Measurements from ENCODE around the gene CRB1. TPM values are rescaled to one million over a fixed set of nuclear protein-coding genes. Genes with fewer than 3 reads are reported as not detected.
A peak's percentile ranks its signal among the peaks of the same experiment; 100 is the strongest.

The CRB1 gene
- polyA plus RNA-seq, 1 donor from 2014 or later: 2.3 TPM

- TF ChIP-seq POLR2AphosphoS5 (IDR thresholded peaks at IDR 0.05) (no peak), CTCF (IDR thresholded peaks at IDR 0.05; ENCODE audit: poor library complexity, severe bottlenecking) (peak; percentile 70), RAD21 (conservative IDR thresholded peaks at IDR 0.05) (peak; percentile 62), SMC3 (conservative IDR thresholded peaks at IDR 0.05; ENCODE audit: poor library complexity) (peak; percentile 74), TAF1 (IDR thresholded peaks at IDR 0.05; ENCODE audit: low read depth) (no peak)
- H3K4me2 ChIP-seq (ENCODE audit: low read length): no peak overlapping the region
- no peak overlapping the region for H3K4me3 ChIP-seq (ENCODE audit: low read length)
- H3K9ac ChIP-seq (ENCODE audit: low read length): no peak overlapping the region
- H3K27me3 ChIP-seq (ENCODE audit: insufficient read depth, low read depth, low read length): no peaks in the 10 kb centered on the region
- H3K9me2 ChIP-seq (ENCODE audit: insufficient read depth, low read length): no peaks in the 10 kb centered on the region
- H3K79me2 ChIP-seq (replicated peaks; ENCODE audit: insufficient read depth, low read length): no peaks in the 10 kb centered on the region
- no peaks in the 10 kb centered on the region for H4K20me1 ChIP-seq (ENCODE audit: insufficient read depth)
- H3F3A ChIP-seq (ENCODE audit: insufficient read depth, low read length, poor library complexity, severe bottlenecking): no peaks in the 10 kb centered on the region
- H3K36me3 ChIP-seq (ENCODE audit: insufficient read depth, low read length): no peaks in the 10 kb centered on the region
- no peak overlapping the region for H3K27ac ChIP-seq (ENCODE audit: low read length)
- no peaks in the 10 kb centered on the region for H3K9me3 ChIP-seq (ENCODE audit: low read length)
- no peak overlapping the region for H2AFZ ChIP-seq (ENCODE audit: low read depth, low read length)
These were observed 253.2 kb downstream of the CRB1 start for GRCh38 chr1:197521118-197521739.

GRCh38 chr1:197526736-197527371 lies 258.8 kb downstream of the CRB1 start:
- no peaks in the 10 kb centered on the region for H3F3A ChIP-seq (ENCODE audit: insufficient read depth, low read length, poor library complexity, severe bottlenecking)
- no peaks in the 10 kb centered on the region for H3K36me3 ChIP-seq (ENCODE audit: insufficient read depth, low read length)
- no peaks in the 10 kb centered on the region for H3K27me3 ChIP-seq (ENCODE audit: insufficient read depth, low read depth, low read length)
- peak; percentile 67 for TF ChIP-seq CTCF (IDR thresholded peaks at IDR 0.05; ENCODE audit: poor library complexity, severe bottlenecking)
- TF ChIP-seq POLR2AphosphoS5 (IDR thresholded peaks at IDR 0.05): no peak
- peak; percentile 68 for TF ChIP-seq SMC3 (conservative IDR thresholded peaks at IDR 0.05; ENCODE audit: poor library complexity)
- no peak for TF ChIP-seq EP300 (conservative IDR thresholded peaks at IDR 0.05; ENCODE audit: poor library complexity, severe bottlenecking)
- no peak for TF ChIP-seq REST (IDR thresholded peaks at IDR 0.05; ENCODE audit: borderline replicate concordance)
- TF ChIP-seq RAD21 (conservative IDR thresholded peaks at IDR 0.05): peak; percentile 70
- no peaks in the 10 kb centered on the region for H3K79me2 ChIP-seq (replicated peaks; ENCODE audit: insufficient read depth, low read length)
- no peaks in the 10 kb centered on the region for H3K9me3 ChIP-seq (ENCODE audit: low read length)
- H4K20me1 ChIP-seq (ENCODE audit: insufficient read depth): no peaks in the 10 kb centered on the region
- H3K4me3 ChIP-seq (ENCODE audit: low read length): no peak overlapping the region
- H2AFZ ChIP-seq (ENCODE audit: low read depth, low read length): no peak overlapping the region
- H3K9ac ChIP-seq (ENCODE audit: low read length): no peak overlapping the region
- H3K4me2 ChIP-seq (ENCODE audit: low read length): no peak overlapping the region
- H3K27ac ChIP-seq (ENCODE audit: low read length): no peak overlapping the region
- no peaks in the 10 kb centered on the region for H3K9me2 ChIP-seq (ENCODE audit: insufficient read depth, low read length)

Small RNA genes lying within 50 kb of the gene (small RNA-seq; reads per million reads assigned to genes)
- 0 reads per million in 3 experiments for gene MRPS21P3

Other genes with a start within 250 kb of the CRB1 start
- not detected in 2 replicates for gene F13B, start 201.0 kb upstream of the CRB1 start, polyA plus RNA-seq
- gene ASPM, start 121.6 kb upstream of the CRB1 start, polyA plus RNA-seq: 0.87 and 1.0 TPM in 2 replicates
- 22.7 and 25.5 TPM in 2 replicates for gene ZBTB41, start 67.0 kb upstream of the CRB1 start, polyA plus RNA-seq

All from neural cell (in vitro differentiated cells).